ENCODE data around the gene CCR5.

CCR5 gene

GRCh38 chr3:46380471-46381221 lies 9.9 kb downstream of the CCR5 start:
- Histone ChIP-seq H3K4me3 (ENCODE audit: low read length in 2 of 2) (no peak overlapping the region), H3K36me3 (replicated peaks in 1 of 2; ENCODE audit: control insufficient read depth in 2 of 2, insufficient read depth in 2 of 2, low read length in 2 of 2) (no peaks in the 10 kb centered on the region), H2BK120ac (ENCODE audit: low read depth, low read length) (no peak overlapping the region), H3K14ac (ENCODE audit: low read length) (no peak overlapping the region), H3K4me2 (ENCODE audit: insufficient read depth, low read length, poor library complexity, severe bottlenecking) (no peak overlapping the region), H3K4ac (ENCODE audit: low read length) (no peak overlapping the region), H2BK12ac (ENCODE audit: low read length) (no peak overlapping the region), H3K23ac (ENCODE audit: low read depth, low read length, poor library complexity) (no peak overlapping the region), H2AK5ac (ENCODE audit: low read depth, low read length) (no peak overlapping the region), H3K9me3 (replicated peaks in 1 of 2; ENCODE audit: control insufficient read depth in 2 of 2, insufficient read depth in 1 of 2, low read depth in 1 of 2, low read length in 2 of 2) (no peaks in the 10 kb centered on the region), H4K91ac (ENCODE audit: low read depth, low read length, poor library complexity) (no peak overlapping the region), H3K9ac (ENCODE audit: low read depth, low read length, poor library complexity) (no peak overlapping the region), H4K8ac (ENCODE audit: low read depth, low read length) (no peak overlapping the region), H3K27ac (replicated peaks; ENCODE audit: low read length) (no peak overlapping the region), H2AFZ (ENCODE audit: low read length) (no peak overlapping the region), H2BK5ac (ENCODE audit: low read length) (no peak overlapping the region), H3K18ac (ENCODE audit: low read length) (no peak overlapping the region), H2BK15ac (ENCODE audit: low read length) (no peak overlapping the region), H3K4me1 (ENCODE audit: control insufficient read depth in 2 of 2, insufficient read depth in 1 of 2, low read depth in 1 of 2, low read length in 2 of 2) (no peaks in the 10 kb centered on the region), H3K79me1 (ENCODE audit: low read depth, low read length) (no peaks in the 10 kb centered on the region), H3K27me3 (ENCODE audit: control insufficient read depth in 3 of 3, insufficient read depth in 3 of 3, low read depth in 1 of 3, low read length in 3 of 3) (no peaks in the 10 kb centered on the region)
- WGBS, 2 donors (ENCODE audit: extremely low coverage in 2 of 2, insufficient read length in 2 of 2, insufficient replicate concordance in 1 of 2), result no CpG with 5 or more reads among the region's 8 CpGs
- DNase-seq (ENCODE audit: low spot score), result no peak

- no peak overlapping the region for H2BK15ac ChIP-seq (ENCODE audit: low read length)
- no peak overlapping the region for H2BK120ac ChIP-seq (ENCODE audit: low read depth, low read length)
- no peak overlapping the region for H3K14ac ChIP-seq (ENCODE audit: low read length)
- H2AK5ac ChIP-seq (ENCODE audit: low read depth, low read length), result no peak overlapping the region
- no peak overlapping the region for H2AFZ ChIP-seq (ENCODE audit: low read length)
- H3K27me3 ChIP-seq (ENCODE audit: control insufficient read depth in 3 of 3, insufficient read depth in 3 of 3, low read depth in 1 of 3, low read length in 3 of 3), result no peaks in the 10 kb centered on the region
- no peaks in the 10 kb centered on the region for H3K36me3 ChIP-seq (replicated peaks in 1 of 2; ENCODE audit: control insufficient read depth in 2 of 2, insufficient read depth in 2 of 2, low read length in 2 of 2)
- no peaks in the 10 kb centered on the region for H3K79me1 ChIP-seq (ENCODE audit: low read depth, low read length)
- no peak overlapping the region for H3K18ac ChIP-seq (ENCODE audit: low read length)
- no peak overlapping the region for H3K23ac ChIP-seq (ENCODE audit: low read depth, low read length, poor library complexity)
- no peak overlapping the region for H3K4ac ChIP-seq (ENCODE audit: low read length)
- no peaks in the 10 kb centered on the region for H3K4me1 ChIP-seq (ENCODE audit: control insufficient read depth in 2 of 2, insufficient read depth in 1 of 2, low read depth in 1 of 2, low read length in 2 of 2)
- no peak overlapping the region for H3K27ac ChIP-seq (replicated peaks; ENCODE audit: low read length)
- no peak overlapping the region for H4K8ac ChIP-seq (ENCODE audit: low read depth, low read length)
- DNase-seq (ENCODE audit: low spot score), result no peak
- no peak overlapping the region for H3K4me2 ChIP-seq (ENCODE audit: insufficient read depth, low read length, poor library complexity, severe bottlenecking)
- no peak overlapping the region for H2BK5ac ChIP-seq (ENCODE audit: low read length)
- no CpG with 5 or more reads among the region's 3 CpGs for WGBS, 2 donors (ENCODE audit: extremely low coverage in 2 of 2, insufficient read length in 2 of 2, insufficient replicate concordance in 1 of 2)
- H2BK12ac ChIP-seq (ENCODE audit: low read length), result no peak overlapping the region
- H3K4me3 ChIP-seq (ENCODE audit: low read length in 2 of 2), result no peak overlapping the region
- H3K9me3 ChIP-seq (replicated peaks in 1 of 2; ENCODE audit: control insufficient read depth in 2 of 2, insufficient read depth in 1 of 2, low read depth in 1 of 2, low read length in 2 of 2), result no peaks in the 10 kb centered on the region
- H4K91ac ChIP-seq (ENCODE audit: low read depth, low read length, poor library complexity), result no peak overlapping the region
- H3K9ac ChIP-seq (ENCODE audit: low read depth, low read length, poor library complexity), result no peak overlapping the region
These were observed 10.9 kb downstream of the CCR5 start for GRCh38 chr3:46381625-46382024.

- no CpG with 5 or more reads among the region's 6 CpGs for WGBS, 2 donors (ENCODE audit: extremely low coverage in 2 of 2, insufficient read length in 2 of 2, insufficient replicate concordance in 1 of 2)
- Histone ChIP-seq H3K36me3 (replicated peaks in 1 of 2; ENCODE audit: control insufficient read depth in 2 of 2, insufficient read depth in 2 of 2, low read length in 2 of 2) (no peaks in the 10 kb centered on the region), H2BK12ac (ENCODE audit: low read length) (no peak overlapping the region), H4K91ac (ENCODE audit: low read depth, low read length, poor library complexity) (no peak overlapping the region), H3K14ac (ENCODE audit: low read length) (no peak overlapping the region), H3K27me3 (ENCODE audit: control insufficient read depth in 3 of 3, insufficient read depth in 3 of 3, low read depth in 1 of 3, low read length in 3 of 3) (no peaks in the 10 kb centered on the region), H2BK120ac (ENCODE audit: low read depth, low read length) (no peak overlapping the region), H4K8ac (ENCODE audit: low read depth, low read length) (no peak overlapping the region), H3K4ac (ENCODE audit: low read length) (no peak overlapping the region), H2AK5ac (ENCODE audit: low read depth, low read length) (no peak overlapping the region), H2BK5ac (ENCODE audit: low read length) (no peak overlapping the region), H3K27ac (replicated peaks; ENCODE audit: low read length) (no peak overlapping the region), H3K4me1 (ENCODE audit: control insufficient read depth in 2 of 2, insufficient read depth in 1 of 2, low read depth in 1 of 2, low read length in 2 of 2) (no peaks in the 10 kb centered on the region), H2BK15ac (ENCODE audit: low read length) (no peak overlapping the region), H3K9ac (ENCODE audit: low read depth, low read length, poor library complexity) (no peak overlapping the region), H3K18ac (ENCODE audit: low read length) (no peak overlapping the region), H3K4me3 (ENCODE audit: low read length in 2 of 2) (no peak overlapping the region), H3K23ac (ENCODE audit: low read depth, low read length, poor library complexity) (no peak overlapping the region), H2AFZ (ENCODE audit: low read length) (no peak overlapping the region), H3K79me1 (ENCODE audit: low read depth, low read length) (no peaks in the 10 kb centered on the region), H3K9me3 (replicated peaks in 1 of 2; ENCODE audit: control insufficient read depth in 2 of 2, insufficient read depth in 1 of 2, low read depth in 1 of 2, low read length in 2 of 2) (no peaks in the 10 kb centered on the region), H3K4me2 (ENCODE audit: insufficient read depth, low read length, poor library complexity, severe bottlenecking) (no peak overlapping the region)
- no peak for DNase-seq (ENCODE audit: low spot score)
These were observed 12.6 kb downstream of the CCR5 start for GRCh38 chr3:46383211-46383950.

GRCh38 chr3:46383951-46384330 lies 13.2 kb downstream of the CCR5 start:
- Histone ChIP-seq H4K91ac (ENCODE audit: low read depth, low read length, poor library complexity) (no peak overlapping the region), H3K23ac (ENCODE audit: low read depth, low read length, poor library complexity) (no peak overlapping the region), H3K27ac (replicated peaks; ENCODE audit: low read length) (no peak overlapping the region), H2BK15ac (ENCODE audit: low read length) (no peak overlapping the region), H3K4me2 (ENCODE audit: insufficient read depth, low read length, poor library complexity, severe bottlenecking) (no peak overlapping the region), H3K27me3 (ENCODE audit: control insufficient read depth in 3 of 3, insufficient read depth in 3 of 3, low read depth in 1 of 3, low read length in 3 of 3) (no peaks in the 10 kb centered on the region), H2AFZ (ENCODE audit: low read length) (no peak overlapping the region), H2BK12ac (ENCODE audit: low read length) (no peak overlapping the region), H2BK120ac (ENCODE audit: low read depth, low read length) (no peak overlapping the region), H3K4me1 (ENCODE audit: control insufficient read depth in 2 of 2, insufficient read depth in 1 of 2, low read depth in 1 of 2, low read length in 2 of 2) (no peaks in the 10 kb centered on the region), H2AK5ac (ENCODE audit: low read depth, low read length) (no peak overlapping the region), H3K36me3 (replicated peaks in 1 of 2; ENCODE audit: control insufficient read depth in 2 of 2, insufficient read depth in 2 of 2, low read length in 2 of 2) (no peaks in the 10 kb centered on the region), H2BK5ac (ENCODE audit: low read length) (no peak overlapping the region), H3K18ac (ENCODE audit: low read length) (no peak overlapping the region), H3K79me1 (ENCODE audit: low read depth, low read length) (no peaks in the 10 kb centered on the region), H3K9me3 (replicated peaks in 1 of 2; ENCODE audit: control insufficient read depth in 2 of 2, insufficient read depth in 1 of 2, low read depth in 1 of 2, low read length in 2 of 2) (no peaks in the 10 kb centered on the region), H3K4me3 (ENCODE audit: low read length in 2 of 2) (no peak overlapping the region), H3K9ac (ENCODE audit: low read depth, low read length, poor library complexity) (no peak overlapping the region), H4K8ac (ENCODE audit: low read depth, low read length) (no peak overlapping the region), H3K4ac (ENCODE audit: low read length) (no peak overlapping the region), H3K14ac (ENCODE audit: low read length) (no peak overlapping the region)
- DNase-seq (ENCODE audit: low spot score), result no peak
- WGBS, 2 donors (ENCODE audit: extremely low coverage in 2 of 2, insufficient read length in 2 of 2, insufficient replicate concordance in 1 of 2), result no CpG with 5 or more reads among the region's 5 CpGs

All from neuronal stem cell (in vitro differentiated cells).